GM21515 (cell line): Measurements from ENCODE around the gene SBF2.
"Not testable (repeated sequence)": the region's sequence is repeated elsewhere in the genome, so short reads cannot be mapped to it uniquely, and the experiment has no call there.

ENCODE experiments used
- ATAC-seq: cut with Tn5 transposase; IDR thresholded peaks from one replicate; pipeline ENCODE4 v1.9.1; 2021; ENCODE audit not compliant: unreplicated experiment

SBF2 gene

GRCh38 chr11:9969068-9969467 lies 325.0 kb downstream of the SBF2 start:
- no peak for ATAC-seq

- ATAC-seq = peak; percentile 96
Measured at GRCh38 chr11:9962722-9963121, 331.3 kb downstream of the SBF2 start.

GRCh38 chr11:9957072-9957471 lies 336.9 kb downstream of the SBF2 start:
- ATAC-seq = no peak

GRCh38 chr11:9956483-9956882 lies 337.5 kb downstream of the SBF2 start:
- ATAC-seq = no peak

- no peak for ATAC-seq
Measured at GRCh38 chr11:9955391-9955790, 338.6 kb downstream of the SBF2 start.

- ATAC-seq = no peak
Measured at GRCh38 chr11:9953994-9954626, 339.9 kb downstream of the SBF2 start.

GRCh38 chr11:9952511-9953196 lies 341.4 kb downstream of the SBF2 start:
- no peak for ATAC-seq

- ATAC-seq = no peak
Measured at GRCh38 chr11:9951807-9952206, 342.2 kb downstream of the SBF2 start.

GRCh38 chr11:9950462-9950861 lies 343.6 kb downstream of the SBF2 start:
- no peak for ATAC-seq

GRCh38 chr11:9947231-9947864 lies 346.7 kb downstream of the SBF2 start:
- peak; percentile 70 for ATAC-seq

GRCh38 chr11:9945680-9946079 lies 348.3 kb downstream of the SBF2 start:
- not testable (repeated sequence) for ATAC-seq

- ATAC-seq = no peak
Measured at GRCh38 chr11:9943386-9944110, 350.5 kb downstream of the SBF2 start.

- no peak for ATAC-seq
Measured at GRCh38 chr11:9941991-9942390, 352.0 kb downstream of the SBF2 start.

- ATAC-seq = not testable (repeated sequence)
Measured at GRCh38 chr11:9939150-9939549, 354.9 kb downstream of the SBF2 start.

GRCh38 chr11:9936754-9937153 lies 357.3 kb downstream of the SBF2 start:
- ATAC-seq = no peak

GRCh38 chr11:9932843-9933242 lies 361.2 kb downstream of the SBF2 start:
- not testable (repeated sequence) for ATAC-seq

GRCh38 chr11:9930562-9931331 lies 363.3 kb downstream of the SBF2 start:
- not testable (repeated sequence) for ATAC-seq

- ATAC-seq = no peak
Measured at GRCh38 chr11:9927670-9928069, 366.3 kb downstream of the SBF2 start.

- ATAC-seq = no peak
Measured at GRCh38 chr11:9923280-9923679, 370.7 kb downstream of the SBF2 start.

- ATAC-seq = no peak
Measured at GRCh38 chr11:9922806-9923205, 371.2 kb downstream of the SBF2 start.

- ATAC-seq = no peak
Measured at GRCh38 chr11:9916480-9916879, 377.5 kb downstream of the SBF2 start.
